ENCODE data around the gene PTX4. TPM values are rescaled to one million over a fixed set of nuclear protein-coding genes. Genes with fewer than 3 reads are reported as not detected.

PTX4 gene
- polyA plus RNA-seq, 3 donors = 0.19 TPM; not detected in 2

GRCh38 chr16:1495889-1496262 is 7.1 kb upstream of the PTX4 start:
- Histone ChIP-seq H3K4me1 (ENCODE audit: control insufficient read depth in 1 of 2, insufficient read depth in 2 of 2, low read length in 2 of 2) (peaks cover 22 to 27% of the 10 kb centered on the region in 2 donors), H3K4me3 (replicated peaks in 1 of 3; ENCODE audit: low read depth in 2 of 3, low read length in 3 of 3) (no peak overlapping the region), H4K20me1 (ENCODE audit: insufficient read depth, low read length) (no peaks in the 10 kb centered on the region), H3K9ac (ENCODE audit: insufficient read depth, low read length, poor library complexity, severe bottlenecking) (no peak overlapping the region), H3K4me2 (replicated peaks; ENCODE audit: extremely low read depth, low read length, poor library complexity, severe bottlenecking) (no peak overlapping the region), H3K36me3 (replicated peaks in 1 of 2; ENCODE audit: control insufficient read depth in 1 of 2, insufficient read depth in 2 of 2, low read length in 2 of 2) (peaks cover 57 to 63% of the 10 kb centered on the region in 2 donors), H3K79me2 (ENCODE audit: insufficient read depth, low read length) (peaks cover 20% of the 10 kb centered on the region), H3K27ac (ENCODE audit: low read depth in 1 of 2, low read length in 2 of 2) (no peak overlapping the region), H2AFZ (ENCODE audit: insufficient read depth, low read depth, low read length, poor library complexity, severe bottlenecking) (no peak overlapping the region), H3K27me3 (ENCODE audit: control insufficient read depth in 2 of 2, insufficient read depth in 2 of 2, low read length in 2 of 2) (no peaks in the 10 kb centered on the region), H3K9me3 (replicated peaks in 1 of 2; ENCODE audit: control insufficient read depth in 1 of 2, insufficient read depth in 1 of 2, low read length in 2 of 2) (no peaks in the 10 kb centered on the region)
- peaks cover 0 to 2% (median 0%) of the 10 kb centered on the region in 3 donors for H3K27me3 Mint-ChIP-seq (ENCODE audit: low read depth in 3 of 3)
- no peak for DNase-seq
- no peak overlapping the region for H3K4me3 Mint-ChIP-seq
- intact Hi-C loops (cut with micrococcal nuclease) = no loop called here
- TF ChIP-seq CTCF (IDR thresholded peaks at IDR 0.05) = no peak
- H3K9me3 Mint-ChIP-seq = peaks cover 0 to 2% (median 0%) of the 10 kb centered on the region in 7 donors
- 97% methylated on average over 24 of the region's 25 CpGs for WGBS (ENCODE audit: insufficient coverage)
- peaks cover 19% of the 10 kb centered on the region for H3K4me1 Mint-ChIP-seq
- H3K27ac Mint-ChIP-seq = no peak overlapping the region
- H3K36me3 Mint-ChIP-seq = peaks cover 25 to 53% of the 10 kb centered on the region in 2 donors

- peaks cover 0 to 2% (median 0%) of the 10 kb centered on the region in 3 donors for H3K27me3 Mint-ChIP-seq (ENCODE audit: low read depth in 3 of 3)
- no peak overlapping the region for H3K4me3 ChIP-seq (replicated peaks in 1 of 3; ENCODE audit: low read depth in 2 of 3, low read length in 3 of 3)
- H3K27ac ChIP-seq (ENCODE audit: low read depth in 1 of 2, low read length in 2 of 2) = no peak overlapping the region
- H3K4me3 Mint-ChIP-seq = no peak overlapping the region
- H3K9me3 ChIP-seq (replicated peaks in 1 of 2; ENCODE audit: control insufficient read depth in 1 of 2, insufficient read depth in 1 of 2, low read length in 2 of 2) = no peaks in the 10 kb centered on the region
- no peak for DNase-seq
- H3K4me1 Mint-ChIP-seq = peaks cover 19% of the 10 kb centered on the region
- intact Hi-C loops (cut with micrococcal nuclease) = no loop called here
- 86% methylated on average over 38 of the region's 39 CpGs for WGBS (ENCODE audit: insufficient coverage)
- no peak for TF ChIP-seq CTCF (IDR thresholded peaks at IDR 0.05)
- no peak overlapping the region for H3K27ac Mint-ChIP-seq
- H4K20me1 ChIP-seq (ENCODE audit: insufficient read depth, low read length) = no peaks in the 10 kb centered on the region
- H3K36me3 Mint-ChIP-seq = peaks cover 22 to 50% of the 10 kb centered on the region in 2 donors
- no peak overlapping the region for H2AFZ ChIP-seq (ENCODE audit: insufficient read depth, low read depth, low read length, poor library complexity, severe bottlenecking)
- peaks cover 52 to 58% of the 10 kb centered on the region in 2 donors for H3K36me3 ChIP-seq (replicated peaks in 1 of 2; ENCODE audit: control insufficient read depth in 1 of 2, insufficient read depth in 2 of 2, low read length in 2 of 2)
- peaks cover 20% of the 10 kb centered on the region for H3K79me2 ChIP-seq (ENCODE audit: insufficient read depth, low read length)
- H3K27me3 ChIP-seq (ENCODE audit: control insufficient read depth in 2 of 2, insufficient read depth in 2 of 2, low read length in 2 of 2) = no peaks in the 10 kb centered on the region
- no peak overlapping the region for H3K4me2 ChIP-seq (replicated peaks; ENCODE audit: extremely low read depth, low read length, poor library complexity, severe bottlenecking)
- H3K9ac ChIP-seq (ENCODE audit: insufficient read depth, low read length, poor library complexity, severe bottlenecking) = no peak overlapping the region
- peaks cover 22 to 27% of the 10 kb centered on the region in 2 donors for H3K4me1 ChIP-seq (ENCODE audit: control insufficient read depth in 1 of 2, insufficient read depth in 2 of 2, low read length in 2 of 2)
- peaks cover 0 to 2% (median 0%) of the 10 kb centered on the region in 7 donors for H3K9me3 Mint-ChIP-seq
These were observed 6.6 kb upstream of the PTX4 start for GRCh38 chr16:1495211-1495888.

All from CD14-positive monocyte (primary cell).